Hepatocyte (in vitro differentiated cells): ENCODE data around the gene ADGRA1. TPM values are rescaled to one million over a fixed set of nuclear protein-coding genes. Genes with fewer than 3 reads are reported as not detected.

Experiments
- DNase-seq: peaks from one replicate; pipeline ENCODE4 v3.0.0-alpha.2; 2016; ENCODE audit warnings: low spot score
- H2AFZ ChIP-seq: fragments of 200-600 bp; sonication (generic); 2 replicates; pipeline ENCODE4 v1.6.0; 2016; ENCODE audit warnings: antibody characterized with exemption, mild to moderate bottlenecking
- H3K27ac ChIP-seq: fragments of 200-600 bp; sonication (generic); 2 replicates; pipeline ENCODE4 v1.5.1; 2016; ENCODE audit warnings: mild to moderate bottlenecking
- H3K27me3 ChIP-seq: fragments of 200-600 bp; sonication (generic); 2 replicates; pipeline ENCODE4 v1.6.1; 2016
- H3K36me3 ChIP-seq: fragments of 200-600 bp; sonication (generic); replicated peaks from 2 replicates; pipeline ENCODE4 v1.5.1; 2016; ENCODE audit warnings: low read depth; ENCODE audit not compliant: insufficient read depth
- H3K4me1 ChIP-seq: fragments of 200-600 bp; sonication (generic); 2 replicates; pipeline ENCODE4 v1.5.1; 2016; ENCODE audit warnings: mild to moderate bottlenecking, moderate library complexity; ENCODE audit not compliant: insufficient read depth
- H3K4me2 ChIP-seq: fragments of 200-600 bp; sonication (generic); 2 replicates; pipeline ENCODE4 v1.6.0; 2016
- H3K4me3 ChIP-seq: fragments of 200-600 bp; sonication (generic); 2 replicates; pipeline ENCODE4 v1.5.1; 2016; ENCODE audit warnings: mild to moderate bottlenecking
- H3K79me2 ChIP-seq: fragments of 200-600 bp; sonication (generic); 2 replicates; pipeline ENCODE4 v1.6.0; 2017; ENCODE audit warnings: mild to moderate bottlenecking
- H3K9me2 ChIP-seq: fragments of 200-600 bp; sonication (generic); replicated peaks from 2 replicates; pipeline ENCODE4 v1.6.0; 2017; ENCODE audit warnings: mild to moderate bottlenecking; ENCODE audit not compliant: insufficient read depth
- H3K9me3 ChIP-seq: fragments of 200-600 bp; sonication (generic); 2 replicates; pipeline ENCODE4 v1.5.1; 2016; ENCODE audit warnings: low read depth, mild to moderate bottlenecking
- H4K20me1 ChIP-seq: fragments of 200-600 bp; sonication (generic); 2 replicates; pipeline ENCODE4 v1.6.0; 2016; ENCODE audit warnings: mild to moderate bottlenecking; ENCODE audit not compliant: insufficient read depth, poor library complexity, severe bottlenecking
- EZH2 ChIP-seq: fragments of 200-600 bp; sonication (generic); IDR thresholded peaks from 2 replicates; pipeline ENCODE4 v1.6.1; 2016; ENCODE audit warnings: antibody characterized with exemption, mild to moderate bottlenecking, borderline replicate concordance
- EZH2phosphoT487 ChIP-seq: fragments of 200-600 bp; sonication (generic); IDR thresholded peaks from one replicate; pipeline ENCODE4 v1.6.1; 2018; ENCODE audit warnings: antibody characterized with exemption, mild to moderate bottlenecking, low read depth, moderate library complexity; ENCODE audit not compliant: unreplicated experiment, severe bottlenecking
- WGBS: methylation state at CpG from one replicate; pipeline ENCODE4 v1.1.6; 2016; ENCODE audit warnings: low lambda C conversion rate; ENCODE audit errors: missing lambda C conversion rate; 5-methylcytosine and 5-hydroxymethylcytosine counted together
- polyA plus RNA-seq: library from polyadenylated mRNA; unstranded; fragments of >200 nt; fragmentation: Nextera tagmentation; extraction: Ambion mirVana; gene quantifications from 2 replicates; pipeline ENCODE4 v1.2.1, GENCODE V29; 2016
- total RNA-seq: library from RNA; depleted of rRNA; stranded (reverse); fragments of >200 nt; gene quantifications from 2 replicates; pipeline ENCODE4 v1.2.3, GENCODE V29; 2014
- TF ChIP-seq, protein P1 (sequence below): fragments of 200-600 bp; sonication (generic); IDR thresholded peaks from 2 replicates; pipeline ENCODE4 v1.5.1; 2016; ENCODE audit warnings: antibody characterized with exemption, mild to moderate bottlenecking; ENCODE audit not compliant: poor library complexity

The ADGRA1 gene
- total and polyA plus RNA-seq, 2 experiments from 2014 or later = 0.47 TPM; not detected in 1

GRCh38 chr10:133117036-133117687, 29.4 kb downstream of the ADGRA1 start:
- no peaks in the 10 kb centered on the region for H3K27me3 ChIP-seq
- H3K79me2 ChIP-seq = no peaks in the 10 kb centered on the region
- no peak overlapping the region for H3K4me3 ChIP-seq
- 94% methylated on average over 21 of the region's 21 CpGs for WGBS
- H3K36me3 ChIP-seq = no peaks in the 10 kb centered on the region
- H3K9me2 ChIP-seq = no peaks in the 10 kb centered on the region
- H4K20me1 ChIP-seq = no peaks in the 10 kb centered on the region
- DNase-seq = no peak
- no peak for TF ChIP-seq EZH2phosphoT487
- TF ChIP-seq, protein P1, sequence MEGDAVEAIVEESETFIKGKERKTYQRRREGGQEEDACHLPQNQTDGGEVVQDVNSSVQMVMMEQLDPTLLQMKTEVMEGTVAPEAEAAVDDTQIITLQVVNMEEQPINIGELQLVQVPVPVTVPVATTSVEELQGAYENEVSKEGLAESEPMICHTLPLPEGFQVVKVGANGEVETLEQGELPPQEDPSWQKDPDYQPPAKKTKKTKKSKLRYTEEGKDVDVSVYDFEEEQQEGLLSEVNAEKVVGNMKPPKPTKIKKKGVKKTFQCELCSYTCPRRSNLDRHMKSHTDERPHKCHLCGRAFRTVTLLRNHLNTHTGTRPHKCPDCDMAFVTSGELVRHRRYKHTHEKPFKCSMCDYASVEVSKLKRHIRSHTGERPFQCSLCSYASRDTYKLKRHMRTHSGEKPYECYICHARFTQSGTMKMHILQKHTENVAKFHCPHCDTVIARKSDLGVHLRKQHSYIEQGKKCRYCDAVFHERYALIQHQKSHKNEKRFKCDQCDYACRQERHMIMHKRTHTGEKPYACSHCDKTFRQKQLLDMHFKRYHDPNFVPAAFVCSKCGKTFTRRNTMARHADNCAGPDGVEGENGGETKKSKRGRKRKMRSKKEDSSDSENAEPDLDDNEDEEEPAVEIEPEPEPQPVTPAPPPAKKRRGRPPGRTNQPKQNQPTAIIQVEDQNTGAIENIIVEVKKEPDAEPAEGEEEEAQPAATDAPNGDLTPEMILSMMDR = no peak
- no peak for TF ChIP-seq EZH2
- H3K27ac ChIP-seq = no peak overlapping the region
- H2AFZ ChIP-seq = no peak overlapping the region
- no peak overlapping the region for H3K4me2 ChIP-seq
- no peaks in the 10 kb centered on the region for H3K9me3 ChIP-seq
- H3K4me1 ChIP-seq = no peaks in the 10 kb centered on the region

DNA sequence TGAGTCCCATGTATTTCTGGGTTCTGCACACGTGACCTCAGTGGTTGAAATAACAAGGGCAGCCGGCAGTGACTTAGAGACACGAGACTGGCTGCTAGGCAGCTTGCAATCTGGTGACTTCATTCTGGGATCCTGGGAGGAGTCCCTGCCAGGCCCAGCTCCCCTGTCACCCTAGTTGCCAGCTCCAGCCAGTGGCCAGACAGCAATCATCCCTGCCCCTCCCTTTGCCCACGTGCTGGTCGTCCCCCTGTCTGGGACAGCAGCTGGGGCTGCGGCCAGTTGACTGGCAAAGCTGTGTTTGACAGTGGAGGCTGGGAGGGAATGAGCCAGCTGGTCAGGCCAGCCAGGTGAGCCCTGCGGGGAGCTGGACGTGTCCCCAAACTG, 30.0 kb downstream of the ADGRA1 start:
- Histone ChIP-seq H3K36me3 (no peaks in the 10 kb centered on the region), H2AFZ (no peak overlapping the region), H3K27ac (no peak overlapping the region), H3K27me3 (no peaks in the 10 kb centered on the region), H3K9me2 (no peaks in the 10 kb centered on the region), H3K4me1 (no peaks in the 10 kb centered on the region), H3K9me3 (no peaks in the 10 kb centered on the region), H3K79me2 (no peaks in the 10 kb centered on the region), H3K4me2 (no peak overlapping the region), H3K4me3 (no peak overlapping the region), H4K20me1 (no peaks in the 10 kb centered on the region)
- DNase-seq = no peak
- no peak for TF ChIP-seq EZH2phosphoT487
- no peak for TF ChIP-seq EZH2
- TF ChIP-seq, protein P1 = no peak
- WGBS = 80% methylated on average over 8 of the region's 8 CpGs

DNA sequence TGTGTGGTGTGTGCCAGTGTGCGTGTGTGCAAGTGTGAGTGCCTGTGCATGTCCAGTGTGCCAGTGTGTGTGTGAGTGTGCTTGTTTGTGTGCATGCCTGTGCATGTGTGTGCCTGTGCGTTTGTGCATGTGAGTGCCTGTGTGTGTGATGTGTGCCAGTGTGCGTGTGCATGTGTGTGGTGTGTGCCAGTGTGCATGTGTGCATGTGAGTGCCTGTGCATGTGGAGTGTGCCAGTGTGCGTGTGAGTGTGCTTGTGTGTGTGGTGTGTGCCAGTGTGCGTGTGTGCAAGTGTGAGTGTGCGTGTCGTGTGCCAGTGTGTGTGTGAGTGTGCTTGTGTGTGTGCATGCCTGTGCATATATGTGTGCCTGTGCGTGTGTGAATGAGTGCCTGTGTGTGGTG, 33.8 kb downstream of the ADGRA1 start:
- Histone ChIP-seq H3K27me3 (peaks cover 3% of the 10 kb centered on the region), H3K79me2 (no peaks in the 10 kb centered on the region), H3K9me2 (no peaks in the 10 kb centered on the region), H3K4me3 (no peak overlapping the region), H3K27ac (no peak overlapping the region), H2AFZ (no peak overlapping the region), H3K4me1 (peaks cover 2% of the 10 kb centered on the region), H3K4me2 (no peak overlapping the region), H4K20me1 (no peaks in the 10 kb centered on the region), H3K9me3 (no peaks in the 10 kb centered on the region), H3K36me3 (no peaks in the 10 kb centered on the region)
- no peak for DNase-seq
- no peak for TF ChIP-seq EZH2
- TF ChIP-seq, protein P1 = no peak
- no peak for TF ChIP-seq EZH2phosphoT487
- WGBS = 93% methylated on average over 8 of the region's 8 CpGs
